Pancreas (tissue), 10 donors: ENCODE data around the gene OPN3. TPM values are rescaled to one million over a fixed set of nuclear protein-coding genes. Genes with fewer than 3 reads are reported as not detected.

Source experiments
- ATAC-seq, 4 donors: fragments of 200-7000 bp; cut with Tn5 transposase; one replicate each; pipeline versions ENCODE4 v1.8.0 to v1.9.1; 2020; ENCODE audit warnings: mild to moderate bottlenecking in 4 of 4, moderate library complexity in 4 of 4
- DNase-seq, 6 donors: peaks; one replicate each; pipeline ENCODE4 v3.0.0-alpha.2; 2020
- FAIRE-seq: peaks from 2 replicates; lab custom pipeline; 2012; peaks lifted over from hg19 to GRCh38; lab: Jason Lieb, UNC
- H3K27ac ChIP-seq, 4 donors: fragments of 200-600 bp; sonication (generic); 1 replicate in 3 of 4; 2 replicates in 1 of 4; pipeline versions ENCODE4 v1.5.0 to v1.8.0; 2020
- H3K27me3 ChIP-seq, 4 donors: fragments of 200-600 bp; one replicate each; pipeline ENCODE4 v1.8.0; 2021
- H3K36me3 ChIP-seq, 3 donors: fragments of 200-600 bp; sonication (generic) in 1 of 3; one replicate each; pipeline versions ENCODE4 v1.5.0 to v1.8.0; 2020 to 2021
- H3K4me1 ChIP-seq, 3 donors: fragments of 200-600 bp; one replicate each; pipeline ENCODE4 v1.8.0; 2021
- H3K4me3 ChIP-seq, 4 donors: fragments of 200-600 bp; sonication (generic) in 2 of 4; one replicate each; pipeline versions ENCODE4 v1.5.0 to v1.8.0; 2020 to 2021
- H3K9me3 ChIP-seq, 4 donors: fragments of 200-600 bp; one replicate each; pipeline ENCODE4 v1.8.0; 2021
- WGBS, 2 donors: extraction: QIAGEN DNeasy Blood & Tissue Kit; methylation state at CpG; one replicate each; pipeline ENCODE4 v1.1.7; 2013; 5-methylcytosine and 5-hydroxymethylcytosine counted together
- intact Hi-C, 3 donors: fragments of 100-400 bp; cut with DNase I; formaldehyde crosslinking; loops; one replicate each; pipeline versions ENCODE4 v1.11.1 to v1.14.2; 2022
- polyA plus RNA-seq, 2 donors: library from polyadenylated mRNA; stranded (reverse); fragments of 200-250 nt; gene quantifications; one replicate each; pipeline ENCODE4 v1.2.3, GENCODE V29; 2013
- total RNA-seq, 6 donors: library from RNA; stranded (reverse); fragmentation: NEBNext Ultra II Directional in 4 of 6; extraction: Animal tissue kit (Norgen Biotek cat#: 25700) in 4 of 6; gene quantifications; one replicate each; pipeline versions ENCODE4 v1.2.1 to v1.2.4, GENCODE V29; 2021 to 2023
- TF ChIP-seq, protein P1 (sequence below), 4 donors: fragments of 200-600 bp; sonication (generic) in 3 of 4; IDR thresholded peaks; one replicate each; pipeline versions ENCODE4 v1.5.0 to v1.8.0; 2021; ENCODE audit warnings: antibody characterized with exemption in 4 of 4
- donor health status: healthy with polysubstance abuse.
- donor health status: DM: no; HTN: no; CAD: no; lungs with moderate emphysema.
- donor health status: DM: no; HTN: no; CAD: no.
- donor health status: control.
- donor health status: control.
- donor health status: Bipolar disorder and iron deficiency.
- donor health status: DM: yes; HTN: yes; CAD: no.
- donor health status: DM: no; HTN: no; CAD: no.
- donor health status: DM: no; HTN: no; CAD: no.
- donor health status: DM: yes; HTN: yes; CAD: no.

The OPN3 gene
- total and polyA plus RNA-seq, 8 donors: 1.2 to 12.8 (median 3.1) TPM

DNA sequence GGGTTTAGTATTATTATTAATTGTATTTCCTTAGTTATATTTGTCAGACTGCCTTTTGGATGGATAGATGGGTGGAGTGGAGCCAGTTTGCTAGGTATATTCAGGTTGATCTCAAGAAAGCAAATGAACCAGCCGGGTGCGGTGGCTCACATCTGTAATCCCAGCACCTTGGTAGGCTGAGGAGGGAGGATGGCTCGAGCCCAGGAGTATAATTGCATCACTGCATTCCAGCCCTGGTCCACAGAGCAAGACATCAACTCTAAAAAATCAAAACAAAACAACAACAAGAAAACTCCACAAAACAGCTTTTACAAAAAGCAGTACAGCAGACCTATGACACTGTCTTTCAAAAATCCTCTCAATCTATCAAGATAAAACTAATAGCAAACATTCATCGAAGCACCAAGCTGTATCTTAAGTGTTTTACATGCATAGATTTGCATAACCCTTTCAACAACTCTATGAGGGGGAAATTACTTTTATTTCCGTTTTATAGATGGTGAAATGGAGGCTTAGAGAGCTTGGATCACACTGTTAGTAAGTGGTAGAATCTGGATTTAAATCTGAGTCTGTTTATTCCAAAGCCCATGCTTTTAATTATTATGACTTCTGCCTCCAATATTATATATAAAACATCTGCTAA, 82.5 kb downstream of the OPN3 start:
- DNase-seq: no peak
- intact Hi-C loops: no loop called here

DNA sequence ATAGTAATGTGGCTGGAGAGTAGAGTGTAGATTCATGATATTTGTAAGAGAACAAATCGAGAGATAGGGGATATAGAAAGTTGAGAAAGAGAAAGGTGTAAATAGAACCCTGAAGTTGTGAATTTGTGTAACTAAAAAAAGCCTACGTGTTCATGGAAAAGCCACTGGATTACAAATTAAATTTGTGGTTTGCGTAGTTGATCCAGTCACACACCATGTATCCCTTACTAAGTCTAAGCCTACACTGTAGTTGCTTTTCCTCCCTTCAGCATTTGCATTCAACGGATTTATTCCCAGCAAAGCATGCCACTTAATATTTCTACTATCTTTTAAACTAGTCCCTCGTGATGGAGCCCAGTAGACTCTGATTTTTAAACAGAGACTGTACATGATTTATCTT, 83.1 kb downstream of the OPN3 start:
- no peak overlapping the region for H3K4me3 ChIP-seq
- DNase-seq (no peak), ATAC-seq (no peak), FAIRE-seq (no peak)
- no peaks in the 10 kb centered on the region for H3K4me1 ChIP-seq
- H3K27ac ChIP-seq: no peak overlapping the region
- WGBS, 2 donors: 70 to 71% methylated on average over 5 of the region's 5 CpGs
- H3K27me3 ChIP-seq: no peaks in the 10 kb centered on the region
- no peaks in the 10 kb centered on the region for H3K36me3 ChIP-seq
- H3K9me3 ChIP-seq: no peaks in the 10 kb centered on the region
- TF ChIP-seq, protein P1, sequence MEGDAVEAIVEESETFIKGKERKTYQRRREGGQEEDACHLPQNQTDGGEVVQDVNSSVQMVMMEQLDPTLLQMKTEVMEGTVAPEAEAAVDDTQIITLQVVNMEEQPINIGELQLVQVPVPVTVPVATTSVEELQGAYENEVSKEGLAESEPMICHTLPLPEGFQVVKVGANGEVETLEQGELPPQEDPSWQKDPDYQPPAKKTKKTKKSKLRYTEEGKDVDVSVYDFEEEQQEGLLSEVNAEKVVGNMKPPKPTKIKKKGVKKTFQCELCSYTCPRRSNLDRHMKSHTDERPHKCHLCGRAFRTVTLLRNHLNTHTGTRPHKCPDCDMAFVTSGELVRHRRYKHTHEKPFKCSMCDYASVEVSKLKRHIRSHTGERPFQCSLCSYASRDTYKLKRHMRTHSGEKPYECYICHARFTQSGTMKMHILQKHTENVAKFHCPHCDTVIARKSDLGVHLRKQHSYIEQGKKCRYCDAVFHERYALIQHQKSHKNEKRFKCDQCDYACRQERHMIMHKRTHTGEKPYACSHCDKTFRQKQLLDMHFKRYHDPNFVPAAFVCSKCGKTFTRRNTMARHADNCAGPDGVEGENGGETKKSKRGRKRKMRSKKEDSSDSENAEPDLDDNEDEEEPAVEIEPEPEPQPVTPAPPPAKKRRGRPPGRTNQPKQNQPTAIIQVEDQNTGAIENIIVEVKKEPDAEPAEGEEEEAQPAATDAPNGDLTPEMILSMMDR (IDR thresholded peaks at IDR 0.05): no peak
- intact Hi-C loops: no loop called here

More for the DNA sequence above, 82.5 kb downstream of the OPN3 start:
- H3K9me3 ChIP-seq: no peaks in the 10 kb centered on the region
- no peak overlapping the region for H3K4me3 ChIP-seq
- WGBS, 2 donors: 60 to 67% methylated on average over 5 of the region's 5 CpGs
- no peak for ATAC-seq
- H3K27ac ChIP-seq: no peak overlapping the region
- H3K36me3 ChIP-seq: no peaks in the 10 kb centered on the region
- H3K27me3 ChIP-seq: no peaks in the 10 kb centered on the region
- H3K4me1 ChIP-seq: no peaks in the 10 kb centered on the region
- FAIRE-seq: no peak
- TF ChIP-seq, protein P1 (IDR thresholded peaks at IDR 0.05): no peak

DNA sequence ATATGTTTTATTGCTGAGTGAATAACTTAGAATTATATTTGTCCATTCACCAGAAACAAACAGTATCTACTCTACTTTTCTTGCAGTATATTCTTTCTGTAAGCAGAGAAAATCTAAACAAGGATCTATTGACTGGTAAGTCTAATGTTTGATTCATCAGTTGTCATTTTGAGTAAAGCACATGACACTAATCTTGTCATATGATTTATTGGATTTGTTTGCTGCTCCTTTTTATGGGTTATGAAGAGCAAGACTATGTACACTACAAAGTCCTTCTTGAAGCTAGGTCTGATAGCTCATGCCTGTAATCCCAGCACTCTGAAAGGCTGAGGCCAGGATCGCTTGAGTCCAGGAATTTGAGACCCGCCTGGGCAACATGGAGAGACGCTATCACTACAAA, 84.6 kb downstream of the OPN3 start:
- FAIRE-seq: no peak
- no peak for ATAC-seq

GRCh38 chr1:241553886-241554592, 86.1 kb downstream of the OPN3 start:
- H3K36me3 ChIP-seq: no peaks in the 10 kb centered on the region
- ATAC-seq (no peak), FAIRE-seq (no peak), DNase-seq (no peak)
- no peaks in the 10 kb centered on the region for H3K27me3 ChIP-seq
- H3K4me3 ChIP-seq: no peak overlapping the region
- H3K27ac ChIP-seq: no peak overlapping the region
- no peaks in the 10 kb centered on the region for H3K9me3 ChIP-seq
- intact Hi-C loops: no loop called here
- TF ChIP-seq, protein P1 (IDR thresholded peaks at IDR 0.05): no peak
- H3K4me1 ChIP-seq: no peaks in the 10 kb centered on the region
- 86 to 87% methylated on average over 7 of the region's 7 CpGs for WGBS, 2 donors

More for the DNA sequence above, 84.6 kb downstream of the OPN3 start:
- Histone ChIP-seq H3K36me3 (no peaks in the 10 kb centered on the region), H3K4me1 (no peaks in the 10 kb centered on the region), H3K4me3 (no peak overlapping the region), H3K9me3 (no peaks in the 10 kb centered on the region), H3K27ac (no peak overlapping the region), H3K27me3 (no peaks in the 10 kb centered on the region)
- TF ChIP-seq, protein P1 (IDR thresholded peaks at IDR 0.05): no peak
- DNase-seq: no peak
- 80 to 90% methylated on average over 3 of the region's 3 CpGs for WGBS, 2 donors
- intact Hi-C loops: no loop called here
